Ovary (tissue), 9 donors: ENCODE results near the gene GADD45GIP1. TPM values are rescaled to one million over a fixed set of nuclear protein-coding genes. Genes with fewer than 3 reads are reported as not detected.

Experiments
- DNase-seq, 5 donors: peaks; one replicate each; pipeline ENCODE4 v3.0.0-alpha.2; 2019 to 2020
- H3K27ac ChIP-seq, 2 donors: fragments of 200-600 bp; one replicate each; pipeline versions ENCODE4 v1.5.1 to v1.8.0; 2019 to 2022
- H3K27me3 ChIP-seq: fragments of 200-600 bp; one replicate; pipeline ENCODE4 v1.8.0; 2022
- H3K36me3 ChIP-seq: fragments of 200-600 bp; sonication (generic); one replicate; pipeline ENCODE4 v1.5.1; 2019
- H3K4me1 ChIP-seq: one replicate; pipeline ENCODE4 v1.8.1; 2013; ENCODE audit warnings: mild to moderate bottlenecking, moderate library complexity; ENCODE audit not compliant: insufficient read depth
- H3K4me3 ChIP-seq: fragments of 200-600 bp; sonication (generic); one replicate; pipeline ENCODE4 v1.5.1; 2017
- H3K9me3 ChIP-seq, 2 donors: fragments of 200-600 bp in 1 of 2; sonication (generic) in 1 of 2; one replicate each; pipeline versions ENCODE4 v1.5.1 to v1.8.1; 2013 to 2019; ENCODE audit warnings: mild to moderate bottlenecking in 1 of 2, moderate library complexity in 1 of 2
- EP300 ChIP-seq: sonication (generic); formaldehyde crosslinking; IDR thresholded peaks from one replicate; pipeline ENCODE4 v1.6.1; 2017; ENCODE audit warnings: antibody characterized with exemption
- POLR2A ChIP-seq: fragments of 450-650 bp; IDR thresholded peaks from one replicate; pipeline ENCODE4 v1.6.1; 2017; ENCODE audit warnings: antibody characterized with exemption, mild to moderate bottlenecking, moderate library complexity
- WGBS, 3 donors: extraction: QIAGEN DNeasy Blood & Tissue Kit in 1 of 3; methylation state at CpG; one replicate each; pipeline versions ENCODE4 v1.1.5 to v1.1.7; 2013 to 2017; 5-methylcytosine and 5-hydroxymethylcytosine counted together
- intact Hi-C, 4 donors: fragments of 100-400 bp; cut with DNase I; formaldehyde crosslinking; loops; one replicate each; pipeline versions ENCODE4 v1.11.0 to v1.15.1; 2022 to 2023
- polyA plus RNA-seq, 2 donors: library from polyadenylated mRNA; stranded (reverse); fragments of 200-250 nt in 1 of 2; fragments of 350-450 nt in 1 of 2; fragmentation: Illumina TruSeq in 1 of 2; extraction: RNeasy Lipid Tissue Mini Kit (QIAGEN cat#74804) in 1 of 2; gene quantifications; one replicate each; pipeline ENCODE4 v1.2.3, GENCODE V29; 2013 to 2014
- total RNA-seq, 7 donors: library from RNA; depleted of rRNA in 2 of 7; stranded (reverse); fragments of >200 nt in 2 of 7; fragmentation: NEBNext Ultra II Directional in 3 of 7; extraction: Animal tissue kit (Norgen Biotek cat#: 25700) in 3 of 7; gene quantifications; one replicate each; pipeline versions ENCODE4 v1.1.0 to v1.2.4, GENCODE V29; 2016 to 2023
- TF ChIP-seq, protein P1 (sequence below), 3 donors: fragments of 450-650 bp in 2 of 3; fragments of 200-600 bp in 1 of 3; IDR thresholded peaks; one replicate each; pipeline versions ENCODE4 v1.5.1 to v1.8.0; 2016 to 2022; ENCODE audit warnings: antibody characterized with exemption in 3 of 3, mild to moderate bottlenecking in 1 of 3
- donor health status: DM: no; HTN: no; CAD: no; lungs with moderate emphysema.
- donor health status: DM: no; HTN: no; CAD: no.
- donor health status: Bipolar disorder and iron deficiency.
- donor health status: DM: yes; HTN: yes; CAD: no.
- donor health status: DM: no; HTN: no; CAD: no.
- donor health status: DM: yes; HTN: yes; CAD: no.

The GADD45GIP1 gene
- total and polyA plus RNA-seq, 9 donors = 1.8 to 57.7 (median 19.1) TPM

- Histone ChIP-seq H3K9me3 (no peaks in the 10 kb centered on the region), H3K4me3 (no peak overlapping the region), H3K36me3 (no peaks in the 10 kb centered on the region), H3K4me1 (peaks cover 1% of the 10 kb centered on the region), H3K27ac (no peak overlapping the region), H3K27me3 (no peaks in the 10 kb centered on the region)
- TF ChIP-seq, protein P1, sequence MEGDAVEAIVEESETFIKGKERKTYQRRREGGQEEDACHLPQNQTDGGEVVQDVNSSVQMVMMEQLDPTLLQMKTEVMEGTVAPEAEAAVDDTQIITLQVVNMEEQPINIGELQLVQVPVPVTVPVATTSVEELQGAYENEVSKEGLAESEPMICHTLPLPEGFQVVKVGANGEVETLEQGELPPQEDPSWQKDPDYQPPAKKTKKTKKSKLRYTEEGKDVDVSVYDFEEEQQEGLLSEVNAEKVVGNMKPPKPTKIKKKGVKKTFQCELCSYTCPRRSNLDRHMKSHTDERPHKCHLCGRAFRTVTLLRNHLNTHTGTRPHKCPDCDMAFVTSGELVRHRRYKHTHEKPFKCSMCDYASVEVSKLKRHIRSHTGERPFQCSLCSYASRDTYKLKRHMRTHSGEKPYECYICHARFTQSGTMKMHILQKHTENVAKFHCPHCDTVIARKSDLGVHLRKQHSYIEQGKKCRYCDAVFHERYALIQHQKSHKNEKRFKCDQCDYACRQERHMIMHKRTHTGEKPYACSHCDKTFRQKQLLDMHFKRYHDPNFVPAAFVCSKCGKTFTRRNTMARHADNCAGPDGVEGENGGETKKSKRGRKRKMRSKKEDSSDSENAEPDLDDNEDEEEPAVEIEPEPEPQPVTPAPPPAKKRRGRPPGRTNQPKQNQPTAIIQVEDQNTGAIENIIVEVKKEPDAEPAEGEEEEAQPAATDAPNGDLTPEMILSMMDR (IDR thresholded peaks at IDR 0.05) = no peak
- TF ChIP-seq POLR2A (no peak), EP300 (no peak)
- intact Hi-C loops = loop anchor here in 2 of 4 donors (5.0 kb wide), 1 partner anchor 75 kb away; no protein-coding TSS in a partner anchor
- no peak for DNase-seq
- 76 to 82% (median 81%) methylated on average over 10 of the region's 10 CpGs for WGBS, 3 donors
These were observed 30.8 kb upstream of the GADD45GIP1 start for GRCh38 chr19:12987781-12988180.

GRCh38 chr19:12987190-12987589, 30.2 kb upstream of the GADD45GIP1 start:
- no peak for DNase-seq
- intact Hi-C loops = loop anchor here in 2 of 4 donors (5.0 kb wide), 1 partner anchor 75 kb away; no protein-coding TSS in a partner anchor
- 72 to 81% (median 74%) methylated on average over 3 of the region's 3 CpGs for WGBS, 3 donors

DNA sequence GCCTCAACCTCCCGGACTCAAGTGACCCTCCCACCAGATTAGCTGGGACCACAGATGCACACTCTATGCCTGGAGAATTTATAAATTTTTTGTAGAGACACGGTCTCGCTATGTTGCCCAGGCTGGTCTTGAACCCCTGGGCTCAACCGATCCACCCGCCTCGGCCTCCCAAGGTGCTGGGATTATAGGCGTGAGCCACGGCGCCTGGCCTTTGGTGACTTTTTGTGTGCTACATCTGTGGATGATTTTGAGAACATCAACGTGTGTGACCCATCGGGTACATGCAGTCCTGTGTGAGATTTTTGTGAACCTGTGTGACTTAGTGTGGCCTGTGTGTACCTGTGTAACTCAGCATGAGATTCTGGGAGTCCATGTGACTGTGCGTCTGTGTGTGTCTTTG, 29.7 kb upstream of the GADD45GIP1 start:
- TF ChIP-seq EP300 (no peak), POLR2A (no peak)
- TF ChIP-seq, protein P1 (IDR thresholded peaks at IDR 0.05) = no peak
- Histone ChIP-seq H3K36me3 (no peaks in the 10 kb centered on the region), H3K9me3 (no peaks in the 10 kb centered on the region), H3K4me1 (peaks cover 1% of the 10 kb centered on the region), H3K27ac (no peak overlapping the region), H3K27me3 (no peaks in the 10 kb centered on the region), H3K4me3 (no peak overlapping the region)
- no peak for DNase-seq
- intact Hi-C loops = loop anchor here in 2 of 4 donors (5.0 kb wide), 1 partner anchor 76 kb away; no protein-coding TSS in a partner anchor
- WGBS, 3 donors = 89 to 95% (median 90%) methylated on average over 12 of the region's 12 CpGs

More at GRCh38 chr19:12987190-12987589, 30.2 kb upstream of the GADD45GIP1 start:
- H3K4me1 ChIP-seq = peaks cover 1% of the 10 kb centered on the region
- no peaks in the 10 kb centered on the region for H3K9me3 ChIP-seq
- H3K27ac ChIP-seq = no peak overlapping the region
- H3K4me3 ChIP-seq = no peak overlapping the region
- H3K27me3 ChIP-seq = no peaks in the 10 kb centered on the region
- TF ChIP-seq POLR2A (no peak), EP300 (no peak)
- TF ChIP-seq, protein P1 (IDR thresholded peaks at IDR 0.05) = no peak
- no peaks in the 10 kb centered on the region for H3K36me3 ChIP-seq

DNA sequence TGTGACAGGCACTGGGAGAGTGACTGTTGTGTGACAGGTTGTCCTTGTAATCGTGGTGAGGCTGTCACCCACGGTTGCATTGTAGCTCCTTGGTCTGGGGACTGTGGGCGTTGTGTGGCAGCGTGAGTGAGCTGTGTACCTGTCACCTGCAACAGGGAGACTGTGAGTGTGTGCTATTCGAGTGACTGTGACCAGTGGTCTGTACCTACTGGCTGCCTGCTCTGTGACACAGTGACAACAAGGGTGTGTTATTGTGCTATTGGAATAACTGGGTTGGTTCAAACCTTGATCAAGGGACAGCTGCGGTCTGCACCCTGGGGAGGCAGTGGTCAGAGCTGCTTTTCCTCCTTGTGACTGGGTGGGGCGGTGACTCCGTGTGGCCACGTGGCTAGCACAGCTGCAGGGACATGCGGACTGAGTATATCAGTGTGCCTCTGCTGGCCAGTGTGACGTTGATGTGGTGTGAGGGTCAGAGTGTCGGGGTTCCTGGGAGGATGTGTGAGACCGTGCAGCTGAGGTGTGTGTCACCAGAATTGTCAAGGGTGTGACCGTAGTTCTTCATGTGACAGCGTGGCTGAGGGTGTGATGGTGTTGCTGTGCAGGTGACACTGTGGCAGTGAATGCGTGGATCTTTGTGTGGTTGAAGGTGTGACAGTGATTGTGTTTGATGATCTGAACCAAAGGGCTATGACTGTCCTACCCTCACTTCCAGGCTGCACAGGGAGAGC, 28.2 kb upstream of the GADD45GIP1 start:
- DNase-seq = no peak
- TF ChIP-seq, protein P1 (IDR thresholded peaks at IDR 0.05) = no peak
- TF ChIP-seq POLR2A (no peak), EP300 (no peak)
- no peaks in the 10 kb centered on the region for H3K27me3 ChIP-seq
- H3K36me3 ChIP-seq = no peaks in the 10 kb centered on the region
- no peak overlapping the region for H3K27ac ChIP-seq
- 79 to 81% (median 80%) methylated on average over 16 of the region's 16 CpGs for WGBS, 3 donors
- no peaks in the 10 kb centered on the region for H3K9me3 ChIP-seq
- H3K4me3 ChIP-seq = no peak overlapping the region
- H3K4me1 ChIP-seq = peaks cover 1% of the 10 kb centered on the region
- intact Hi-C loops = loop anchor here (2.0 to 5.0 kb wide), 4 partner anchors 77 to 110 kb away; no protein-coding TSS in a partner anchor
